HL-60/S4 (cell line): Measurements from ENCODE around the gene PBXIP1.
"Not testable (repeated sequence)": the region's sequence is repeated elsewhere in the genome, so short reads cannot be mapped to it uniquely, and the experiment has no call there.

Source experiments
- in situ Hi-C: fragments of 300-500 bp; cut with MboI; formaldehyde crosslinking; loops from 2 replicates; pipeline ENCODE4 v1.14.3; 2022; ENCODE audit warnings: low sequenced_read_pairs

PBXIP1 gene

DNA sequence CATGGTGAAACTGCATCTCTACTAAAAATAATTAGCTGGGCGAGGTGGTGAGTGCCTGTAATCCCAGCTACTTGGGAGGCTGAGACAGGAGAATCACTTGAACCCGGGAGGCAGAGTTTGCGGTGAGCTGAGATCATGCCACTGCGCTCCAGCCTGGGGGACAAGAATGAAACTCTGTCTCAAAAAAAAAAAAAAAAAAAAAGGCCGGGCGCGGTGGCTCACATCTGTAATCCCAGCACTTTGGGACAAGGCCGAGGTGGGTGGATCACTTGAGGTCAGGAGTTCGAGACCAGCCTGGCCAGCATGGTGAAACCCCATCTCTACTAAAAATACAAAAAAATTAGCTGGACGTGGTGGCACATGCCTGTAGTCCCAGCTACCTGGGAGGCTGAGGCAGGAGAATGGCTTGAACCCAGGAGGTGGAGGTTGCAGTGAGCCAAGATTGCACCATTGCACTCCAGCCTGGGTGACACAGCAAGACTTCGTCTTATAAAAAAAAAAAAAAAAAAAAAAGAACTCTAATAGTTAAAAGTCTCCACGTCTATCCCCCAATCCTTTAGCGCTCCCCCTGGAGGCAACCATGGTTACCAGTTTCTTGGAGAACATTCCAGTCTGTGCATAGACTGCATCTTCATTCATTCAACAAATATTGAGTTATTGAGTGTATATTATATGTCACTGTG is 39.5 kb upstream of the PBXIP1 start:
- in situ Hi-C loops = not testable (repeated sequence)

- in situ Hi-C loops = no loop called here
These were observed 38.7 kb upstream of the PBXIP1 start for GRCh38 chr1:154994591-154994990.

DNA sequence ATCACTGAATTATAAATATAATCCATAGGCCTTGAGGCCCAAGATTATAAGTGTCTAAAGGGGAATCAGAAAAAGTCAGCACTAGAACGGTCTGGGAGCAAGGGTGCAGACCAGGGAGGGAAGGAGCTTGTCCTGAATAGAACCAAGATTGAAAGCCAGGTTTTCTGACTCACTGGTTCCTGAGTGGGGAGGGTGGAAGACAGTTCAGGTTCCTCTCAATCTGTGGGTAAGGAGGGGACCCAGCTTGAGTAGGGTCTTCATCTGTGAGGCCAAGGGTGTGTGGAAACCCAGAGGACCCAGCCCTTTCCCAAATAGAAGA is 38.3 kb upstream of the PBXIP1 start:
- in situ Hi-C loops = no loop called here

DNA sequence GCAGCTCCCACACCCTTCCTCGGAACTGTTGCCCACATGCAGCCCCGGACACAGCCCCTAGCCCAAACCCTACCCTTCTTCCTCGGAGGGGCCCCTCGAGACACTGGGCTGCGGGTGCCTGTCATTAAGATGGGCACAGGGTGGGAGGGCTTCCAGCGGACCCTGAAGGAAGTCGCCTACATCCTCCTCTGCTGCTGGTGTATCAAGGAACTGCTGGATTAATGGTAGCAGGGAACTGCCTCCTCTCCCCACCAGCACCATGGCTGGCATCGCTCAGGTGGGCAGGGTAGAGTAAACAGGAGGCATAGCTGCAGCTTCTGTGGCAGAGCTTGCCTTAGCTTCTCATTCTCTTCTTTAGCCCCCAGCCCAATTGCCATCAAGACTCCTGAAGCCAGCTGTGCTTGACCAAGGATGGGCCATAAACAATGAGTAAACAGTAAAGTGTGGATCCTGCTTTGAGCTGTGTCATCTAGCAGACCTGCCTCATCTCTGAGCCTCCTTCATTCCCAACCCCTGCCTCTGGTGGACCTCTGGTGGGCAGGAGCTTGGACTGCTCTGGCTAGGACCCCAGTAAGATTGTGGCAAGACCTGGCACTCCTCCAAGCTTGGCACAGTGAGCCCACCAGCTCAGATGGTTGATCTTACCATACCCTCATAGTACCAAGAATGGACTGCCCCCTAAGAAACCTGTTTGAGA is 37.8 kb upstream of the PBXIP1 start, which contains the start of gene LENEP:
TSS of gene LENEP (plus strand) at position 15 of the 697 bp plus-strand sequence. CDS start at position 37, 22 bp downstream.
- in situ Hi-C loops = no loop called here

DNA sequence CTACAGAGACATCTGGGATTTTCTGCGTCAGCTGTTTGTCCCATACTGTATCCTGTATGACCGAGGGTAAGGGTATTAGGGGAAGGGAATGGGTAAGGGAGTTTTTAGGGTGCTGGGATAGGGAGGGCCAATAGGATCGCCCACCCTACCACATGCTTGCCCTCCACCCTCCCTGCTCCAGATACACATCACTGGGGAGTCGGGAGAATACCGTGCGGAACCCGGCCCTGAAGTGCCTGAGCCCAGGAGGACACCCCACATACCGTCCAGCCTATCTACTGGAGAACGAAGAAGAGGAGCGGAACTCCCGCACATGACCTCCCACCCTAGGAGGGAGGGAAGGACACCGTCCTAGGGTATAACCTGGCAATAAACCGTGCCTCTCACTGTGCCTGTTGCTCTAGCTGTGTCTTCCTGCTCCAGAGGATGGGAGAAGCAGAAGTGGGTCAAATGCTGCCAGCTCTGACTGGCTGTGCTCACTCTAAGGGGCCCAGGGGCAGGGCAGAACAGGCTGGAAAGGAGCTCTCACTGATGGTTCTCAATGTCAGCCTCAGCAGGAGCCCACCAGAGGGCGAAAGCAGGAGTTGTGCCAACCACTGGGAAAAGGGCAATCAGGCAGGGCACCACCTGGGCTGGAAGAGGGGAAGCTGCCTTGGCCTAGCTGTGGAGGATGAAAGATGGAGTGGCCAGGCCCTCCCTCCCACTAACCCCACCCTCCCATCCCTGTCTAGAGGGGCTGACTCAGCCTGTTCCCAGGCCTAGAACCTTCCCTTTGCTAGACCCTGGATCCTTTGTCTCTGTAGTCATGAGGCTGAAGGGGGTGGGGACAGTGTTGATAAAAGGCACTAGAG is 37.0 kb upstream of the PBXIP1 start:
- in situ Hi-C loops = no loop called here

GRCh38 chr1:154990276-154990675 is 34.4 kb upstream of the PBXIP1 start:
- in situ Hi-C loops = no loop called here

GRCh38 chr1:154989195-154989860 is 33.4 kb upstream of the PBXIP1 start:
- in situ Hi-C loops = no loop called here

DNA sequence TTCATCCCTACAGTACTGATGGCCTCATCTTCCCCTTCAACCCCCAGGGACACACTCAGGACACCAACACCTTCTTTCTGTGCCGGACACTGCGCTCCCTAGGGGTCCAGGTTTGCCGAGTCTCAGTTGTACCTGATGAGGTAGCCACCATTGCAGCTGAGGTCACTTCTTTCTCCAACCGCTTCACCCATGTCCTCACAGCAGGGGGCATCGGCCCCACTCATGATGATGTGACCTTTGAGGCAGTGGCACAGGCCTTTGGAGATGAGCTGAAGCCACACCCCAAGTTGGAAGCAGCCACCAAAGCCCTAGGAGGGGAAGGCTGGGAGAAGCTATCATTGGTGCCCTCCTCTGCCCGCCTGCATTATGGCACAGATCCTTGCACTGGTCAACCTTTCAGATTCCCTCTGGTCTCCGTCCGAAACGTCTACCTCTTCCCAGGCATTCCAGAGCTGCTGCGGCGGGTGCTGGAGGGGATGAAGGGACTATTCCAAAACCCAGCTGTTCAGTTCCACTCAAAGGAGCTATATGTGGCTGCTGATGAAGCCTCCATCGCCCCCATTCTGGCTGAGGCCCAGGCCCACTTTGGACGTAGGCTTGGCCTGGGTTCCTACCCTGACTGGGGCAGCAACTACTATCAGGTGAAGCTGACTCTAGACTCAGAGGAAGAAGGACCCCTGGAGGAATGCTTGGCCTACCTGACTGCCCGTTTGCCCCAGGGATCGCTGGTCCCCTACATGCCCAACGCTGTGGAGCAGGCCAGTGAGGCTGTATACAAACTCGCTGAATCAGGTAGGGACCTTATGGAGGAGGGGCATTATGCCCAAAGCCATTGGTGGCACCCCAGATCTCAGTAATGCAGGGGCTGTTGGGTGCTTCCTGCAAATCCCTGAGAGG is 32.4 kb upstream of the PBXIP1 start:
- in situ Hi-C loops = no loop called here

DNA sequence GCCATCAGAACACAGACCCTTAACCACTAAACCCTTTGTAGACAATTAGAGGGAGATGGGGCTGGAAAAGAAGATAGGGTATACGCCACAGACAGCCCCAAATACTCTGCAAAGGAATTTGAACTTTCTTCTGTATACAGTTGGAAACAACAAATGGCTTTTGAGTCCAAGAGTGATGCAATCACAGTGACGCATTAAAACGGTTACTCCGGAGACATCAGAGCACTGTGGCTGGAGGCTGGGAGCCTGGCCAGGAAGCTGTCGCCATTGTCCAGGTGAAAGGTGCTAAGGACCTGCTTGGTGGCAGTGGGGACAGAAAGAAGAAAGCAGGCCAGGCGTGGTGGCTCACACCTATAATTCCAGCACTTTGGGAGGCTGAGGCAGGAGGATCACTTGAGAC is 31.4 kb upstream of the PBXIP1 start:
- in situ Hi-C loops = no loop called here

GRCh38 chr1:154986736-154987135 is 30.8 kb upstream of the PBXIP1 start:
- in situ Hi-C loops = not testable (repeated sequence)

DNA sequence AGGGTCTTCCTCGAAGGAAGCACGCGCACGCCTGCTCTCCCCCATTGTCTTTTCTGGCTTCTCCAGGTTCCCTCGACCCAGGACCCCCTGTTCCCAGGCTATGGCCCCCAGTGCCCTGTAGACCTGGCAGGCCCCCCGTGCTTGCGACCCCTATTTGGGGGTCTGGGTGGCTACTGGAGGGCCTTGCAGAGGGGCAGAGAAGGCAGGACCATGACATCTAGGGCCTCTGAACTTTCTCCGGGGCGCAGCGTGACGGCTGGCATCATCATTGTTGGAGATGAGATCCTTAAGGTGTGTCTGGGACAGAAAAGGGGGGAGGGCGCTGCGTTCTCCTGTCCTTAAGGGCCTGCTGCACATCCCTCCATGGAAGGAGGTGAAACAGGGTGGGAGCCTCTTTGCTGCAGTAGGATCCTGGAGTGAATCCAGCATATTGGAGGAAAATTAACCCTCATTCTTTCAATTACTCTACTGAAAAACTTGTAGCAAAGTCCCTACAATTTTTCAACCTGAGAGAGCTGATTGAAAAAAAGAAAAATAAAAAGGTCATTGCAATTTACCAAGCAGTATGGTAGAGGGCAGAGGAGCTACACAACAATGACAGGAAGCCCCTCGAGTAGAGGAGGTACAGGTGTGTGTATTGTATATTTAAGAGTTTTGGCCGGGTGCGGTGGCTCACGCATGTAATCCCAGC is 28.0 kb upstream of the PBXIP1 start:
- in situ Hi-C loops = no loop called here

GRCh38 chr1:154982897-154983648 is 27.2 kb upstream of the PBXIP1 start, which contains the start of gene FLAD1:
Gene FLAD1, plus strand, starts transcription at chr1:154983344. Its CDS starts 351 bp downstream, at chr1:154983695.
- in situ Hi-C loops = no loop called here

DNA sequence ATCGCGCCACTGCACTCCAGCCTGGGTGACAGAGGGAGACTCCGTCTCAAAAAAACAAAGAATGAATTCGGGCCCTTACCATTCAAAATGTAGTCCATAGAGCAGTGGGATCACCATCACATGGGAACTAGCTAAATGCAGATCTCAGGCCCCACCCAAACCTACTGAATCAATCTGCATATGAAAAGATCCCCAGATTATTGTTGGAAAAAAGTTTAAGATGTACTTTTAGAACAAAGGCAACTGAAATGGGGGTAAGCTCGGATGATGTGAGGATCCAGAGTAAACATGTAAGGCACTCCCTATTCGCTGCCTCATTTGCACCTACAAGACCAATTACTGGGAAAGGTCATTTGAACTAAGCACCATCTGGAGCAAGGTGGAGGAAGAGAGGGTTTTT is 26.4 kb upstream of the PBXIP1 start:
- in situ Hi-C loops = no loop called here

DNA sequence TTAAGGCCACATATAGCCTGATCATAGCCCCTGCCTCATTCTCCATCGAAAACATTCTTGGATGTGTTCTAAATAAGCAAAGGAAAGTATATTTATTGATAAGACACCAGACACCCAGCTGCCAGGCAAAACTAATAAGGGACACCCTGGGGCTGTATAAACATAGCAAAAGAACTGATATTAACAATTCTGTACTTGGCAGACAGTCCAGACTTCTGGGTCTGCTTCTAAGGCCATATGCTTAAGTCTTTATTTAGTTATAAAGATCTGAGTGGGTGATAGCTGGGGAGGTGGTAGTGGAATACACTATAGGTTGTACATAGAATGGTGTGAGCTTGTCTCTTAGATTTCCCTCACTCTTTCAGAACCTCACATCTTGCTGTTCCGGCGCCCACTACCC is 22.5 kb upstream of the PBXIP1 start:
- in situ Hi-C loops = no loop called here

GRCh38 chr1:154977762-154978161 is 21.9 kb upstream of the PBXIP1 start:
- in situ Hi-C loops = not testable (repeated sequence)

DNA sequence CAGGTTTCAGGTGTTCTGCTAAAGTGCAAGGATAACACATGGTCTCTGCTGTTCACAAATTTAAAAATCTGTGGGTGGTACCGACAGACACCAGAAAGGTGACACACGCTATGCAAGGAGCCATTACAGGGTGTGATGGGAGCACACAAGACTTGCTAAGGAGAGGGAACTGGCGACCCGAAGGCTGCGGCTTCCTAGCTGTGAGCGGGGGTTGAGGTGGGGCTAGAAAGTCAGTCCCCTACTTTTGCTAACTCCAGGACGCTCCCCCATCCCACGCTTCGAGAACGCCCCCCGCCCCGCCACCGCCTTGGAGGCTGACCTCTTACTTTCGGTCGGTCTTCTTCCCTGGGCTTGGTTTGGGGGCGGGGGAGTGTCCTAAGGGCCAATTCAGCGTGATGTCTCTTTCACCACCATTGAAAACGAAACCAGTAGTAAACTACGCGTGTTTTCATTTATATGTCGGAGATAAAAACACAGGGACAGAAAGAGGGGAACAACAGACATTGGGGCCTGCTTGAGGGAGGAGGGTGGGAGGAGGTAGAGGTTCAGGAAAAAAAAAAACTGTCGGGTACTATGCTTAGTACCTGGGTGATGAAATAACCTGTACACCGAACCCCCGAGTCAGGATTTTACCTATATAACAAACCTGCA is 19.6 kb upstream of the PBXIP1 start:
- in situ Hi-C loops = no loop called here

DNA sequence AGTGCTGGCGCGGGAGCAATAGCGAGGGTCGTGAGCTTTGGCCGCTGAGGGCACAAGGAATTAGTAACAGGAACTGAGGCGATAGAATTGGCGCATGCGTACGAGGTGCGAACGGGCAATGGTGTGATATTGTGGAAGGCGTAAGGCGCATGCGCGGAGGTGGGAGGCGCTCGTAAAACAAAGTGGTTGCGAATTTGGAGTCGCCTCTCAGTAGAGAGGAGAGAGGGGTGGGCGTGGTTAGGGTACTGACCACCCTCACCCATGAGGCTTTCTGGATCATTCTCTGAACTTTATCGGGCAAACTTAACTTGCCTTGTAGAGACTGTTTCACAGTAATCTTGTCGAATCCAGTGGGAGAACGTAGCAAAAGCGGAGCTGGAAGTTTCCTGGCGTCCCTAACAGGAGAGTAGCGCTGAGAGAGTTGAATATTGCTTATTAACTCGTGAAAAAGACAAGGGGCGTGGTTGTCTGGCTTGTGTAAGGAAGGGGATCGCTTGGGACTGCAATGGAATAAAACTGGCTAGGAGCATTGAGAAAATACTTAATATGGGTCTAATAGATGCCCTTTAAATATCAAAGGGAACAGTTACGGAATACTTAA is 19.0 kb upstream of the PBXIP1 start:
- in situ Hi-C loops = no loop called here
